GM21360 (cell line): ENCODE measurements around the gene CLSTN2.

Experiments
- ATAC-seq: cut with Tn5 transposase; IDR thresholded peaks from one replicate; pipeline ENCODE4 v1.9.1; 2021; ENCODE audit warnings: mild to moderate bottlenecking, moderate library complexity; ENCODE audit not compliant: unreplicated experiment

The CLSTN2 gene

DNA sequence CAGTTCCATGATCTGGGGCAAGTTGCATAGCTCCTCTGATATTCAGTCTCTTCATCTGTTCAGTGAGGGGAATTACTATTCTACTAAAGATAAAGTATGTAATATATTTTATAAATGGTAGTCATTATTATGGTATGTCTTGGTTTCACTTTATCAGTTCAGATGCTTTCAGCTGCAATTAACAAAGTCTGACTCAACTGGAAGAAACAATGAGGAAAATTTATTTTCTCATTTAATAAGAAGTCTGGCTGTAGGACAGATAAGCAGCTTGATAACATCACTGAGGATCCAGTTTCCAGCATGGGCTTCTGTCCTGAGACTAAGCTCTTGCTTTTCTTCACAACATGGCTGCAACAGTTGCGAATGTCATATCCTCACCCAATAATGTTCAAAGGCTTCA, 388.6 kb downstream of the CLSTN2 start:
- ATAC-seq, result no peak

DNA sequence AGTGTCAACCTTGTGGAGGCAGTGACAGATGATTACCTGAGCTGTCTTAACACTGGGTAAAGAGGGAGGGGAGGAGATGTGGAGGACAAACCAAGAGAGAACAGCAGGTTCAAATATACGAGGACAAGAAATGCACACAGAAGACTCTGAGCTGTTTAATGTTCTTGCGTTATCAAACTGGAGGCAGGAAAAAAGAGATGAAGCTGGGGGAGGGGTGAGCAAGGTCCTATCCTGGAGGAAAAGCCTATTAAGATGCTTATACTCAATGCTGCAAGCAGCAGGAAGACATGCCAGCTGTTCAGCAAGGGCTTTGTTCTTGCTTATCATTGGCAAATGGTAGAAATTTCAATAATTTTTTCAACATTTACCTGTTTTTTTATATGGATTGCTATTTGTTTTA, 397.1 kb downstream of the CLSTN2 start:
- ATAC-seq, result no peak

DNA sequence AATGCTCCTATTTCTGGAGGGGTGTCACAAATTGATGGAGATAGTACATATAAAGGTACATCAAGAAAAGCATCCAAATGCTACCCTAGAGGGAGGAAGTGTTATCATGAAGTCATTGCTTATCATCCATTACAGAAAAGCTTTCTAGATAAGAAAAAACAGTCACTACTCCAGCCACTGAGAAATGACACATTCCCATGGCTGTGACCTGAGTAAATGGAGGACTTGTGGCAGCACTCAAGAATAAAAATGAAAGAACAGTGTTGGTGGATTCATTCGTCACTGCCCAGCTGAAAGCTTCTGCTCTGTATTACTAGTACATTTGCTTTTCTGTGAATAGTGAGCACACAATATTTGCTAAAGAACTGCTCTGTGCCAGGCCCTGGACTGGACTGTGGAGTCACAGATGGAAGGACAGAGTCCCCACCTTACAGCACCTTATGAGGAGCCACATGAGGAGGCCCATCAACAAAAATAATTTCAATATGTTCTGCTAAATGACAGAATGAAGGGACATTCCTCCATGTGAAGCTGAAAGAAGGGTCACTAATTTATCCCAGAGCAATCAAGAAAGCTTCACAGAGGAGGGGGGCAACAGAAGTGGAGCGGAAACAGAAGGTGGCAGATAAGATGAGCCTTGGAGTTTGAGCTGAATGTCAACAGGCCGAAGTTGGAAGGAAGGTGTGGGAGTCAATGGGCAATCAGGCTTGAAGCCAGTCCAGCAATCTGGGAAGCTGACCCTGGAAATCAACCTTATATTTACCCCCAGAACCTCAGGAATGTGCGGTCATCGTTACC, 399.3 kb downstream of the CLSTN2 start:
- no peak for ATAC-seq

DNA sequence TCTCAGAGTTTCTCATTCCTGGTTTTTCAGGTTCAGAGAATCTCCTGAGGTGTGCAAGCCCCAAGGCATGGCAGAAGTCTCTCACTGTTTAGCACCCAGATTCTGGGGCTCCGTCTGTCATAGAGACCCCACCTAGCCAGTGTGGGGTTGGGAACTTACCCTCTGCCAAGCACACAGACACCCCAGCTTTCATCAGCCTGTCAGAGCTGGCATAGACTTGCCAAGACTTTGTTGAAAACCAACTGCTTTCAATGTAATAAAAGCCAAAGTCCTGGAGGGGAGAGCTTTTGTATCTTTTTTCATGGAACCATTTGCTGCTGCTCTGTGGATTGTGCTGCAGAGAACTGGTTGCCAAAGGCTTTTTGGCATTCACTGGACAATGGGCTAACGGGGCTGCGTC, 401.5 kb downstream of the CLSTN2 start:
- no peak for ATAC-seq

DNA sequence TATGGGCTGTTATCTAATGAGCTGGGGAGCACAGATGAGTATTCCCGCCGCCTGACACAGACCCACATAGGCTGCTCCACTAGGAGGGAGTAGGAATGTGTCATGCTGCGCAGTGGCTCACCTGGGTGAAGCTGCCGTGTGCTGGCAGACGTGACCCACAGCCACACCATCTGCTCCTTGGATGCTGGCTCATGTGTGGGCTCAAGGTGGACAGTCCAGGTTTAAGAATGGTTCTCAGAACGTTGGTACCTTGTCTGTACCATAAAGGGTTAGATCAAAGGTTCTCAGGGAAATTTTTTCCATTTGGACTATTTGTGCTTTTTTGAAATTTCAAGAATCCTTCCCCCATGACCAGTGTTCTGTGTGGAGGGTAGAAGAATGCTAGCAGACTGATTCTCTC, 403.9 kb downstream of the CLSTN2 start:
- ATAC-seq, result no peak

DNA sequence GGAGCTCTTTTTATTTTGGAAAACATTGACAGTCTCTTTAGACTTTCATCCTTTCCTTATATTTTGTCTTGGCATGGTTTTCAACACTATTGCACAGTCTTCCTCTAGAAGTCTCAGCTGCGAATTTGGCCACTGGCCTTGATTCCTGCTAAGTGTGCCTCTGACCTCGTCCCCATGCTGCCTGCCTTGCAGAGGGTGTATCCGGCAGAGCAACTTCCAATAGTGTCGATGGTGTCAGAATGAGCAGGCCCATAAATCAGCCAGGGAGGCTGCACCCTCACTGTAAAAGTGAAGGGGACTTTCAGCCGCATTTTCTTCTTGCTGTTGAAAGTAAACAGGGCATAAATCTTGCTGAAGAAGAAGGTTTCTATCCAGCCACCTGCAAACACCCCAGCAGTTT, 406.2 kb downstream of the CLSTN2 start:
- ATAC-seq, result no peak

DNA sequence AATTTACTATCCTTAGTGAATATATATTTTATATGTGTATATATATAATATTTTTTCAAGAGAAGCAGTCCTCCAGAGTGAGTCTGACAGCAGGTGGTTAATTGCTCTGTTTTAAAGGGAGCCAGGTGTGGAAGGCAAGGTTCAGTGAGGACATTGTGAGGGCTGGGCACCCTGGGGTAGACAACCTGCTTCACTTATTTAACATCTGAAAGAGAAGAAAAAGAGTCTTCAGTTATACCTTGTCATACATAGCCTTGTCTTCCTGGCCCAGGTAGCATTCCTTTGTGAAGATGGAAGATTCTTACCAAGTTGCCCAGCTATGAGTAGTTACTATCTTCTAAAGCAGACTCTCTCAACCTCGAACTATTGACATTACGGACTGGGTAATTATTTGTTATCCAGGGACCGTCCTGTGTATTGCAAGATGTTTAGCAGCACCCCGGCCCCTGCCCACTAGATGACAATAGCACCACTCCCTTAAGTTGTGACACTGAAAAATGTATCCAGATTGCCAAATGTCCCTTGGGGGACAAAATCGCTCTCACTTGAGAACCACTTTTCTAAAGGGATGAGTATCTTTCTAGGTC, 406.9 kb downstream of the CLSTN2 start:
- no peak for ATAC-seq

DNA sequence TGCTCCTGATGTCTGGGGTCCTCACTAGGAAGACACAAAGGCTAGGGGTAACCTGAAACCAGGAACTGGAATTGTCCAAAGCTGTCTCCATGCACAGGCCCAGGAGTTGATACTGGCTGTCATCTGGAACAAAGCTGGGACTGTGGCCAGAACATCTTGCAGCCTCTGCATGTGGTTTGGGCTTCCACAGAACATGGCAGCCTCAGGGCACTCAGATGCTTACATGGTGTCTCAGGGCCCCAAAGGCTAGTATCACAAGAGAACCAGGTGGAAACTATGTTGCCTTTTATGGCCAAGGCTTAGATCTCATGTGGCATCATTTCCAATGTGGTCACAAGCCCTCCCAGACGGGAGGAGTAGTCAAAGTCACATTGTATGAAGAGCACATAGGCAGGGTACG, 407.7 kb downstream of the CLSTN2 start:
- ATAC-seq, result no peak

DNA sequence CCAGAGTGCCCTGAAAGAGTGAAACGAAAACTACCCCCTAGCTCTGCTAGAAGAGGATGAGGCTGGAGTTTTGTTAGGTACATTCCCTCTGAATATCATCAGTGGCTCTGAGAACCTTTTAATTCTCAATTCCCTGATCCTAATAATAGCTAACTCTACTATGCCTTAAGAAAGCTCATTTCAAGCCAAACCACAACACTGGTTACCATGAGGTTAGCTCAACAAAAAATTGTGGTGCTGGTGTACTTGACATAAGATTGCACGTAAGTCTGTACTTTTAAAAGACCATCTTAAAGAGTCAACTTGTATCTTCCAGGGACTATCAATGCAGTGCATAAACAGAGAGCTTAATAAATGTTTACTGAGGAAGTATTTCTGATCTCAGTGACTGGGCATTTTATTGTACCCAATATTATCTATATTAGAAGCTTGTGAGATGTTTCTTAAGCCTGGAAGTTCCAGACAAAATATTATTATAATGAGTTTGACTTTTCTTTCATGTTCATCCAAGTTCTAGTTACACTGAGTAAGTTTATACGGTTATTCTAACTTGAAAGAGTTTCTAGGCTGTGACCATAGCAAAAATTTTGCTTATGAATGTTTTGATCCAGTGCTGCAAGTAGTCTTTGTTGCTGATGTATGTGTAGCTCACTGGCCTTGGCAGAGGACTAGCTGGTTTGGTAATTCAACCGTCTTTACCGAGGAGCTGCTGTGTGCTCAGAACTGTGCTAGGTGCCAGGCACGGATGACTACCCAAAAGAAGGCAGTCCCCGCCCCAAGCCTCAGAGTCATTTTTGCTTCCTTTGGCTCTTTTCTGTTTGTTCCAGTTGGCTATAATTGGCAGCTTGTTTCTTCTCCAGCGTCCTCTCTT, 408.5 kb downstream of the CLSTN2 start:
- ATAC-seq, result no peak

DNA sequence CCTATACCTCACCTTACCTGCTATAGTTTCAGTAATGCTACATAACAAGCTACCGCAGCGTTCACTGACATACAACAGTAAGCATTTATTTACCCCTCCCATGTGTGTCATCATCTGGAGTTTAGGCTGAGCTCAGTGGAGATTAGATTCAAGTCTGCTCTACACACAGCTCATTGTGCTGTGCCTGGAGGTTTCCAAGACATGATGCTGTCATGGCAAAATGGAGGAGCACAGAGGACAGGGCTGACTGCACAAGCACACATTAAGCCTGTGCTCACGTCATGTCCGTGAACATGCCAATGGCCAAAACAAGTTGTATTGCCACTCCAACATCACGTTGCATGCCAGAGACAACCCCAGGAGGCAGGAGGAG, 409.1 kb downstream of the CLSTN2 start:
- ATAC-seq, result no peak

DNA sequence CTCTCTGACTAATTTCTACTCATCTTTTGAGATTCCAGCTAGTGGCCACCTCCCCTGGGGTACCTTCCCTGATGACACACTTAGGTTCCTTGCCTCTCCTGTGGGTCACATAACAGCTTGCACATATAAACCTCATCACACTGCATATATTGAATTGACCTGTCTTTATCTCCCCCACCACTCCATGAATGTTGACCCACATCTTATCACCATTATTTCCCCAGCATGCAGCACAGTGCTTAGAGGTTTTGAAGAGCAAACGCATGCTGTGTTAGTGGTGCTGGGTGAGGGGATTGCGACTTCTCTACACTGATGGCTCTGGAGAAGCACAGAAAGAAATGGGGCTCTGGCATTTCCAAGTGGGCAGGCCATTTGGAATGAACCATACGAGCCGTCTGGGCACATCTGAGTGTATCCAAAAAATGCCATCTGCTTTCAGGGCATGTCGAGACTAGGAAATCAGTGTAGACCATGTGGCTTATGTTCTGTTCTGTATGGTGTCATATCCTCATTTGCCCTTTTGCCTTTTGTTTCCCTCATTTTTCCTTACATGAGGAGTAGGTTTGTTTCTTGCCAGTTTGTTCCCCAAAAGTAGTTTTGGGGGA, 409.7 kb downstream of the CLSTN2 start:
- ATAC-seq, result no peak

DNA sequence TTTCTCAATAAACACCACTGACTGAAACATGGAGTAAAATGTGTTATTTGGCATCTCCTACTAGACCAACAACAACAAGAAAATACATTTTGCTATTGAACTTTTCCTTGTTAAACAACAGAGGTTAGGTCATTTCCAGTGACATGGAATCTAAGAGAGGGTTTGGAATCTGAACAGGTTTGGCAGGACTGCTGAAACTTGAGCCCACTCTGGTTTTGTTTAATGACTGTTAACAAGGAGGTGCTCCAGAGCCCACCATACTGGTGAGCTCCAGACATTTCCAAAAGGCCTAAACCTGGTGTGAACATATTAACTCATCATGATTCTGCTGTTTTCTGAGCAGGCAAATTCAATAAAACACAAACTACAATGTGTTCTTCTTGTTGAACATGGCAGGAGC, 412.2 kb downstream of the CLSTN2 start:
- ATAC-seq, result no peak

DNA sequence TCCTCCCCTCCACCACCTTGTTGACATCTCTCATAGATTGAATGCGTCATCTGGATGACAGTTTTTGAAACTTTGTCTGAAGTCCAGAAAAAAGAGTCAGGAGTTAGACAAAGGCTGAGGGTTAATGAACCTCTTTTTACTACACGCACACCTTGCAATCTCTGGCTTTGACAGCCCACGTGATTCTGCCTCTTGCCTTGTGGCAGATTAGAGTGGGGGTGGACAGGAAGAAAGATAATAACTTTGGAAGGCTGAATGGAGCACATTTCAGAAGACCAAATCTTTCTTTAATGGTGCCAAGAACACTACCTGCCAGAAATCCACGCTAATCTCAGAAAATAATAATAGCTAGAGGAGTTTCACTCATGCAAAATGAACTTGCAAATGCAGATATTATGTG, 415.0 kb downstream of the CLSTN2 start:
- no peak for ATAC-seq

DNA sequence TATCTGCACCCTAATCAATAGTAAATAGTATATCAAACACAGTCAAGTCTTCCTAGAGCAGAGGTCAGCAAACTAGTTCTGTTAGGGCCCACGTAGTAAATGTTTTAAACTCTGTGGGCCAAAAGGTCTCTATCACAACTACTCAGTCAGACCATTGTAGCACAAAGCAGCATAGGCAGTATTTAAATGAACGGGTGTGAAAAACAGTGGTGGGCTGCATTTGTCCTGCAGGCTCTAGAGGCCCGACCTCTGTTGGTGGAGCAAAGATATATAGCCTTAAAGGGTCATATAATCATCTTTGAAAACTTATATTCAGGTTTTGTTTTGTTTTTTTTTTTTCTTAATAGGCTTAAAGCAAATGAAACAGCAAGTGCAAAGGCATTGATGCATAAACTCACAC, 416.5 kb downstream of the CLSTN2 start:
- no peak for ATAC-seq

DNA sequence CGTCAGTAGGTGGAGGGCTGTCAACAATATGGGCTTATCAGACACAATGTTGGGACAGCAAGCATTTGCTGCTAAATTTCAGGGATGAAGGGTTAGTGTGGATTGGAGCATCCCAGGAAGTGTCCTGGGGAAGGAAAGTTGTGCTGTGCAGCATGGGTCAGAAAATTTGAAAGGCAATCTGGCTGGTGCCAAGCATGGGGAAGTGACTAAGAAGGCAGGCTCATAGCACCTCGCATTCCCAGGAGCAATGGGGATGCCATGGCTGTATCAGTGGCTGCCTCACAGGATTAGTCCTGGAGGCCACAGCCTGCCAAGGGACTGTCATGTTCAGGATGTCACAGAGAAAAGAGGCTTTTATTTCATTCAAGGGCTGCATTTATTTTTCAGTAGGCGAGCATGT, 420.5 kb downstream of the CLSTN2 start:
- ATAC-seq, result no peak

DNA sequence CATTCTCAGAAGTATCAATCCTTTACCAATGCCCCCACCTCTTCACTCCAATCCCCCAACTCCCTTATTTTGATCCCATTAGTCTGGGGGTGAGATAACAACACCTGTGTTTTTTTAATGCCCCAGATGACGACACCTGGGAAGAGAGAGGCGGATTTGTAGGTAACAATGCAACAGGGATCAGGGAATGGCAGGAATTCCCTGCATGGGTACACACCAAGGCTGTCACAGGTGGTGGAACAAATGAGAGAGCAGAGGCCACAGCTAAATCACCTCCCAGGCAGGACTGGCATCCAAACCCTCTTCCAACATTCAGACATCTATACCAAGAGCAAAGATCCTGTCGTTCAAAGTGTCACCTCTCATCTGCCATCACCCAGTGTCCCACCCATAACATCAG, 423.7 kb downstream of the CLSTN2 start:
- ATAC-seq, result no peak

DNA sequence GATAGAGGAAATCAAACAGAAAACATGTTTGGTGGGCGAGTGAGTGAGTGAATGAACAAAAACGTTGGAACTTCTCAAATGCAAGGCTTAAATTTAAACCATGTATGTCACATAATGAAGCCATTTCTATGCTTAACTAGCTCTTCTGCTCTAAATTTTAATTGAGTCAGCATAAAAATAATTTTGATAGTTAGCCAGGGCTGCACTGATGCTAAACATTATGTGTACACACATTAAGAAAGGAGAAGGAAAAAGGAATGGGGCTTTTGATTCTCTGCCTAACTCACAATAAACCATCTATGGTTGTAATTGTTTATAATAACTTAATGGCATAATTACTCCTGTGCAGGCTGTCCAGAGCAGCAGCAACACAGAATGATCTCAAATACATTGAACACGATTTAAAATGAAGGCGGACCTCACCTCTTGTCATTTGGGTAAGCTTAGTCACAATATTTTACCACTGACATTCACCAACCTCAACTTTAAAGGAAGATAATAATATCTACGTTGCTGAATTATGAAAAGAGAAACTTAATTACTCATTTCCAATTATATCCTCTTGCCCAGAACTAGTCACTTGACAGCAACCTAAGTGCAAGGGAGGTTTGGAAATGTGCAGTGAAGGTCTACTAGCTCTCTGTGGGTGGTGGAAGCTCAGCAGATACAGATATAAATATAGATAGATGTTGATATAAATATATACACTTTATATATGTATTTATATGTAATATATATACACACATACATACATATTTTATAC, 424.4 kb downstream of the CLSTN2 start:
- no peak for ATAC-seq

DNA sequence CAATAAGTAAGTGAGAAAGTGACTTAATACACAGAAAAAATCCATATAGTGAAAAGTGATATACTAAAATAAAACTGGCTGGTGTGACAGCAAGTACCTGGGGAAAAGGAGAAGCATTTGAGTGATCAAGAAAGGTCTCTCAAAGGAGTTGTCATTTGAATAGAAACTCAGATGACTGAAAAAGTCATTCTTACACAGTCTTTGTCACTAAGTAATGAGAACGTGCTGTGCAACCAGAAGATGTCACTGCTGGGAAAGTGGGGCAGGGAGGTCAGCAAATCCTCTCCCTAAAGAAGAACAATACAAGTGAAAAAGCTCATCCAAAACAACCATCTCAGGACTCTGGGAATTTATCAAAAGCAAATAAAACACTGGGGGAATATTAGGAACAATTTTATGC, 425.3 kb downstream of the CLSTN2 start:
- ATAC-seq, result no peak

DNA sequence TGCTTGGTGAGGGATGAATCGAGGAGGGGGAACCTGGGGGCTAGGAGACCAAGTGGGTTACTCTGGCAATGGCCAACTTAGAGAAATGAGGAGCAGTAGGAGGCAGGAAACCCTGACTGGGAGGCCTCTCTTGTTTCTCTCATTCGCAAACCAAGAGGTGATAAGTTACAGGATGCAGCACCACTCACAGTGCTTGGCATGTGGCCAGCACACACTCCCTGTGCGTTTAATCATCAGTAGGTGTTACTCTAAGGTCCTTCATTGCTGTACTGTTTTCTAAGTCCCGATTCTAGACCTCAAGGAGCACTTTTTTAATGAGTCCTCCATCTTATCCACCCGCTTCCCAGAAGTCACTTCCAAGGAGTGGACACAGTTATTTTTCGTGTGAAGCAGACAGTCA, 428.8 kb downstream of the CLSTN2 start:
- ATAC-seq, result no peak

DNA sequence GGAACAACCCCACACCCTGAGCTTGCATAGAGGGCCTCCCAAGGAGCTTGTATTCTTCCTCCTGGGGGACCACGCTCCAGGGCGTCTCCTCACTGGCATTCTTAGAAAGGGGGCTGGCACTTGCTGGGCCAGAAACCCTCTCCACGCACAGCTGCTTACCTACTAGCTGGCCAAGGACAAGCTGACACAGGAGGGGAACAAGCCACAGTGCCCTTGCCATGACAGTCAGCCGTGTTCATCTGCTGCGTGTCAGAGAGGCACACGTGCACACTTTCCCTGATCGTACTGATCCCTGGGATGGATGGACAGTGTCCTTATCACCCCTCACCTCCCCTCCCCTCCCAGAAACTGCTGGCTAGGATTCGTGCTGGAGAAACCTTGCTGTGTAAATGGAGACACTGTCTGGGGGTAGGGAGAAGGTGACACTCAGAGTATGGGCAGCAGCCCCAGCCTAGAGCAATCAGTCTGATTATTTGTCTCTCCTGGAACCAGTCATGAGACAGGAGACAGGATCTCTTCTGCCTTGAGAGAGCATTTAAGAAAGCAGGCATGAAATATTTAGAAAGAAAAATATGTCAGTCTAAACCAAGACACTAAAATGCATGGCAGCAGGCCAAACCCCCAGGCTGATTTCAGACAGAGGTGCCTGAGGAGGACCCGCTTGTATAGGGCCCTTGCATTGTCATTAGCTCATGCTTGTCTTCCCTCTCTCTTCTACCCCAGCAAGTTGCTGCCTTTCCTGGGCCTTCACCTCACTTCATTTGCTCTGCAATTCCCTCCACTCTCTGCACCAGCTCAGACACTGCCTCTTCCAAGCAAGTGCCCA, 431.1 kb downstream of the CLSTN2 start:
- no peak for ATAC-seq
